Caco-2 (cell line): ENCODE measurements around the gene PTGES3. TPM values are rescaled to one million over a fixed set of nuclear protein-coding genes. Genes with fewer than 3 reads are reported as not detected.
A peak's percentile ranks its signal among the peaks of the same experiment; 100 is the strongest.

ENCODE experiments used
- BruUV-seq: library from RNA; stranded (reverse); fragments of 400-500 nt; replicated peaks from 2 replicates; lab custom pipeline; 2021; lab: Mats Ljungman, UMichigan
- CTCF ChIA-PET: fragments of 300-600 bp; sonication (Branson Sonifier 250); formaldehyde crosslinking; loops from one replicate; lab custom pipeline; 2022; ENCODE audit warnings: antibody characterized with exemption; lab: Charles Lee
- POLR2A ChIA-PET: fragments of 300-600 bp; sonication (Branson Sonifier 250); formaldehyde crosslinking; loops from one replicate; lab custom pipeline; 2022; ENCODE audit warnings: antibody characterized with exemption; lab: Charles Lee
- DNase-seq, 2 experiments: peaks; one replicate each; pipeline versions ENCODE4 v3.0.0 to v3.0.0-alpha.2; 2020 to 2022
- H3K27me3 ChIP-seq: replicated peaks from 2 replicates; pipeline ENCODE4 v1.6.0; 2011; ENCODE audit warnings: low read length; ENCODE audit not compliant: control insufficient read depth, insufficient read depth
- H3K36me3 ChIP-seq: 2 replicates; pipeline ENCODE4 v1.5.1; 2011; ENCODE audit warnings: low read length; ENCODE audit not compliant: control insufficient read depth, insufficient read depth
- H3K4me1 ChIP-seq: fragments of 250-450 bp; sonication (Bioruptor Pico); 2 replicates; pipeline ENCODE4 v1.5.1; 2020; ENCODE audit warnings: mild to moderate bottlenecking
- H3K4me3 ChIP-seq: 2 replicates; pipeline ENCODE4 v1.5.1; 2011; ENCODE audit warnings: low read depth, mild to moderate bottlenecking, control low read depth, low read length
- H3K9me3 ChIP-seq: fragments of 250-450 bp; sonication (Bioruptor Pico); 2 replicates; pipeline ENCODE4 v1.5.1; 2020; ENCODE audit warnings: mild to moderate bottlenecking, moderate library complexity
- H3K27ac Mint-ChIP-seq: one replicate; pipeline ENCODE4 v1.8.0; 2022; ENCODE audit warnings: mixed read lengths; ENCODE audit not compliant: unreplicated experiment
- H3K27me3 Mint-ChIP-seq: one replicate; pipeline ENCODE4 v1.8.0; 2022; ENCODE audit warnings: mixed read lengths; ENCODE audit not compliant: insufficient read depth, unreplicated experiment
- H3K36me3 Mint-ChIP-seq: one replicate; pipeline ENCODE4 v1.8.0; 2022; ENCODE audit warnings: mild to moderate bottlenecking, mixed read lengths; ENCODE audit not compliant: insufficient read depth, unreplicated experiment
- H3K4me1 Mint-ChIP-seq: one replicate; pipeline ENCODE4 v1.8.0; 2022; ENCODE audit warnings: low read depth, mixed read lengths; ENCODE audit not compliant: unreplicated experiment
- H3K4me3 Mint-ChIP-seq: one replicate; pipeline ENCODE4 v1.8.0; 2022; ENCODE audit warnings: mild to moderate bottlenecking, moderate library complexity, mixed read lengths; ENCODE audit not compliant: unreplicated experiment
- H3K9me3 Mint-ChIP-seq: one replicate; pipeline ENCODE4 v1.8.0; 2022; ENCODE audit warnings: mixed read lengths; ENCODE audit not compliant: unreplicated experiment
- intact Hi-C: fragments of 100-400 bp; cut with micrococcal nuclease; formaldehyde crosslinking; loops from one replicate; pipeline ENCODE4 v1.10.0; 2022; ENCODE audit not compliant: unreplicated experiment
- total RNA-seq: library from RNA; stranded (reverse); gene quantifications from 2 replicates; pipeline ENCODE4 v1.2.3, GENCODE V29; 2022
- TF ChIP-seq, protein P1 (sequence below), 2 experiments: fragments of 200-600 bp in 1 of 2; IDR thresholded peaks; 1 replicate in 1 of 2; 2 replicates in 1 of 2; pipeline versions ENCODE4 v1.5.1 to v1.8.0; 2011 to 2022; ENCODE audit warnings: antibody characterized with exemption in 1 of 2, control low read depth in 1 of 2, inconsistent platforms in 1 of 2, low read depth in 1 of 2, low read length in 1 of 2, mild to moderate bottlenecking in 1 of 2, moderate library complexity in 1 of 2; ENCODE audit not compliant: insufficient read depth in 1 of 2, severe bottlenecking in 1 of 2, unreplicated experiment in 1 of 2

Gene PTGES3
- total RNA-seq, 1 experiment from 2014 or later: 242 TPM

GRCh38 chr12:56670836-56671235 lies 17.2 kb downstream of the PTGES3 start:
- Mint-ChIP-seq H3K4me3 (no peak overlapping the region), H3K36me3 (peaks cover 87% of the 10 kb centered on the region), H3K9me3 (no peaks in the 10 kb centered on the region), H3K4me1 (no peaks in the 10 kb centered on the region), H3K27me3 (no peaks in the 10 kb centered on the region), H3K27ac (no peak overlapping the region)
- no TSS peak for BruUV-seq
- Histone ChIP-seq H3K36me3 (no peaks in the 10 kb centered on the region; the same call in 1 of the 2 replicates), H3K4me3 (no peak overlapping the region), H3K9me3 (no peaks in the 10 kb centered on the region), H3K4me1 (peaks cover 11% of the 10 kb centered on the region), H3K27me3 (no peaks in the 10 kb centered on the region)
- CTCF ChIA-PET: interaction anchor here (1.3 kb wide), 1 partner anchor 17 kb away, joined by 5 read pairs; the partner anchor contains the start of gene PTGES3
- intact Hi-C loops: no loop called here
- TF ChIP-seq, protein P1, sequence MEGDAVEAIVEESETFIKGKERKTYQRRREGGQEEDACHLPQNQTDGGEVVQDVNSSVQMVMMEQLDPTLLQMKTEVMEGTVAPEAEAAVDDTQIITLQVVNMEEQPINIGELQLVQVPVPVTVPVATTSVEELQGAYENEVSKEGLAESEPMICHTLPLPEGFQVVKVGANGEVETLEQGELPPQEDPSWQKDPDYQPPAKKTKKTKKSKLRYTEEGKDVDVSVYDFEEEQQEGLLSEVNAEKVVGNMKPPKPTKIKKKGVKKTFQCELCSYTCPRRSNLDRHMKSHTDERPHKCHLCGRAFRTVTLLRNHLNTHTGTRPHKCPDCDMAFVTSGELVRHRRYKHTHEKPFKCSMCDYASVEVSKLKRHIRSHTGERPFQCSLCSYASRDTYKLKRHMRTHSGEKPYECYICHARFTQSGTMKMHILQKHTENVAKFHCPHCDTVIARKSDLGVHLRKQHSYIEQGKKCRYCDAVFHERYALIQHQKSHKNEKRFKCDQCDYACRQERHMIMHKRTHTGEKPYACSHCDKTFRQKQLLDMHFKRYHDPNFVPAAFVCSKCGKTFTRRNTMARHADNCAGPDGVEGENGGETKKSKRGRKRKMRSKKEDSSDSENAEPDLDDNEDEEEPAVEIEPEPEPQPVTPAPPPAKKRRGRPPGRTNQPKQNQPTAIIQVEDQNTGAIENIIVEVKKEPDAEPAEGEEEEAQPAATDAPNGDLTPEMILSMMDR (IDR thresholded peaks at IDR 0.05; ENCODE audit: insufficient read depth in 1 of 2, low read depth in 1 of 2, low read length in 1 of 2, severe bottlenecking in 1 of 2, unreplicated experiment in 1 of 2): no peak
- DNase-seq: peak in 1 of 2 experiments; percentile 12
- POLR2A ChIA-PET: no interaction called here

- H3K4me3 ChIP-seq: no peak overlapping the region
- H3K9me3 ChIP-seq: no peaks in the 10 kb centered on the region
- Mint-ChIP-seq H3K4me3 (no peak overlapping the region), H3K36me3 (peaks cover 96% of the 10 kb centered on the region), H3K27me3 (no peaks in the 10 kb centered on the region), H3K9me3 (no peaks in the 10 kb centered on the region), H3K4me1 (no peaks in the 10 kb centered on the region), H3K27ac (no peak overlapping the region)
- no TSS peak for BruUV-seq
- no peaks in the 10 kb centered on the region; the same call in 1 of the 2 replicates for H3K36me3 ChIP-seq
- H3K27me3 ChIP-seq: no peaks in the 10 kb centered on the region
- peaks cover 11% of the 10 kb centered on the region for H3K4me1 ChIP-seq
- DNase-seq: no peak
- TF ChIP-seq, protein P1 (IDR thresholded peaks at IDR 0.05; ENCODE audit: insufficient read depth in 1 of 2, low read depth in 1 of 2, low read length in 1 of 2, severe bottlenecking in 1 of 2, unreplicated experiment in 1 of 2): no peak
- POLR2A ChIA-PET: interaction anchor here (0.6 kb wide), 1 partner anchor 155 kb away, joined by 13 read pairs; no protein-coding TSS in a partner anchor
- intact Hi-C loops: no loop called here
- CTCF ChIA-PET: no interaction called here
Observed at GRCh38 chr12:56668197-56668457, 20.0 kb downstream of the PTGES3 start.

GRCh38 chr12:56661979-56662638 lies 26.0 kb downstream of the PTGES3 start:
- Mint-ChIP-seq H3K4me1 (peaks cover 7% of the 10 kb centered on the region), H3K27me3 (no peaks in the 10 kb centered on the region), H3K4me3 (no peak overlapping the region), H3K27ac (no peak overlapping the region), H3K9me3 (no peaks in the 10 kb centered on the region), H3K36me3 (peaks cover 76% of the 10 kb centered on the region)
- Histone ChIP-seq H3K9me3 (no peaks in the 10 kb centered on the region), H3K4me1 (peaks cover 7% of the 10 kb centered on the region), H3K36me3 (no peaks in the 10 kb centered on the region), H3K27me3 (no peaks in the 10 kb centered on the region), H3K4me3 (no peak overlapping the region)
- CTCF ChIA-PET: interaction anchor here (1.2 kb wide), 1 partner anchor 25 kb away, joined by 3 read pairs; no protein-coding TSS in a partner anchor
- no peak for DNase-seq
- no TSS peak for BruUV-seq
- intact Hi-C loops: no loop called here
- TF ChIP-seq, protein P1 (IDR thresholded peaks at IDR 0.05; ENCODE audit: insufficient read depth in 1 of 2, low read depth in 1 of 2, low read length in 1 of 2, severe bottlenecking in 1 of 2, unreplicated experiment in 1 of 2): no peak
- POLR2A ChIA-PET: no interaction called here
